ENCODE results near the gene WBP1L. TPM values are rescaled to one million over a fixed set of nuclear protein-coding genes. Genes with fewer than 3 reads are reported as not detected.
"Not testable (repeated sequence)": the region's sequence is repeated elsewhere in the genome, so short reads cannot be mapped to it uniquely, and the experiment has no call there.

The WBP1L gene
- total RNA-seq, 1 experiment from 2014 or later, result 25.7 TPM

GRCh38 chr10:102834143-102834542 is 90.4 kb downstream of the WBP1L start:
- DNase-seq (ENCODE audit: low read depth), result no peak

- peak; percentile 74 for DNase-seq (ENCODE audit: low read depth)
Observed at GRCh38 chr10:102835007-102835482, 91.3 kb downstream of the WBP1L start.

- DNase-seq (ENCODE audit: low read depth), result peak; percentile 46
Observed at GRCh38 chr10:102837230-102837721, 93.5 kb downstream of the WBP1L start, which contains the start of gene CYP17A1. Gene CYP17A1, minus strand, starts transcription at chr10:102837413. Its CDS starts 52 bp downstream, at chr10:102837361.

GRCh38 chr10:102838276-102838927 is 94.7 kb downstream of the WBP1L start:
- not testable (repeated sequence) for DNase-seq (ENCODE audit: low read depth)

GRCh38 chr10:102841827-102842345 is 98.1 kb downstream of the WBP1L start:
- no peak for DNase-seq (ENCODE audit: low read depth)

- DNase-seq (ENCODE audit: low read depth), result not testable (repeated sequence)
Observed at GRCh38 chr10:102843139-102843538, 99.4 kb downstream of the WBP1L start.

GRCh38 chr10:102844190-102844776 is 100.5 kb downstream of the WBP1L start:
- DNase-seq (ENCODE audit: low read depth), result not testable (repeated sequence)

GRCh38 chr10:102845352-102845902 is 101.7 kb downstream of the WBP1L start:
- no peak for DNase-seq (ENCODE audit: low read depth)

GRCh38 chr10:102850025-102850518 is 106.3 kb downstream of the WBP1L start:
- no peak for DNase-seq (ENCODE audit: low read depth)

GRCh38 chr10:102853237-102853636 is 109.5 kb downstream of the WBP1L start:
- not testable (repeated sequence) for DNase-seq (ENCODE audit: low read depth)

GRCh38 chr10:102855731-102856436 is 112.1 kb downstream of the WBP1L start:
- DNase-seq (ENCODE audit: low read depth), result peak; percentile 98

GRCh38 chr10:102856758-102857424 is 113.1 kb downstream of the WBP1L start:
- no peak for DNase-seq (ENCODE audit: low read depth)

GRCh38 chr10:102859911-102860310 is 116.2 kb downstream of the WBP1L start:
- no peak for DNase-seq (ENCODE audit: low read depth)

GRCh38 chr10:102863660-102864059 is 119.9 kb downstream of the WBP1L start:
- no peak for DNase-seq (ENCODE audit: low read depth)

- DNase-seq (ENCODE audit: low read depth), result no peak
Observed at GRCh38 chr10:102865620-102866019, 121.9 kb downstream of the WBP1L start.

Small RNA genes within 50 kb of the gene (small RNA-seq; reads per million reads assigned to genes)
- gene RNU6-1231P, result not detected

Other genes with a start within 250 kb of the WBP1L start
- gene ACTR1A, start 241.2 kb upstream of the WBP1L start, total RNA-seq (2014; rRNA removed; shearing (Covaris generic)), result 111 and 124 TPM in 2 replicates
- gene SUFU, start 240.0 kb upstream of the WBP1L start, total RNA-seq (2014; rRNA removed; shearing (Covaris generic)), result 6.5 and 9.7 TPM in 2 replicates
- 104 and 117 TPM in 2 replicates for gene TRIM8, start 99.5 kb upstream of the WBP1L start, total RNA-seq (2014; rRNA removed; shearing (Covaris generic))
- 5.4 and 5.6 TPM in 2 replicates for gene ARL3, start 29.6 kb upstream of the WBP1L start, total RNA-seq (2014; rRNA removed; shearing (Covaris generic))
- 18.8 and 18.9 TPM in 2 replicates for gene SFXN2, start 29.3 kb upstream of the WBP1L start, total RNA-seq (2014; rRNA removed; shearing (Covaris generic))
- not detected in 2 replicates for gene CYP17A1, start 93.5 kb downstream of the WBP1L start, total RNA-seq (2014; rRNA removed; shearing (Covaris generic))
- gene BORCS7, start 110.3 kb downstream of the WBP1L start, total RNA-seq (2014; rRNA removed; shearing (Covaris generic)), result 19.0 and 19.4 TPM in 2 replicates
- gene AS3MT, start 125.5 kb downstream of the WBP1L start, total RNA-seq (2014; rRNA removed; shearing (Covaris generic)), result 0.14 TPM in 1 of 2 replicates, not detected in the other
- 3.6 and 4.7 TPM in 2 replicates for gene CNNM2, start 174.3 kb downstream of the WBP1L start, total RNA-seq (2014; rRNA removed; shearing (Covaris generic))